IPS DF 19.7 (cell line): Measurements from ENCODE around the gene UBE2O.
"Not testable (repeated sequence)": the region's sequence is repeated elsewhere in the genome, so short reads cannot be mapped to it uniquely, and the experiment has no call there.

Source experiments
- DNase-seq: peaks from one replicate; pipeline ENCODE4 v3.0.0-alpha.2; 2013; ENCODE audit warnings: low read depth, low spot score

Gene UBE2O

GRCh38 chr17:76371656-76372628 lies 81.0 kb downstream of the UBE2O start:
- DNase-seq = no peak

GRCh38 chr17:76370261-76370993 lies 82.5 kb downstream of the UBE2O start:
- DNase-seq = no peak

GRCh38 chr17:76369804-76370203 lies 83.1 kb downstream of the UBE2O start:
- no peak for DNase-seq

DNA sequence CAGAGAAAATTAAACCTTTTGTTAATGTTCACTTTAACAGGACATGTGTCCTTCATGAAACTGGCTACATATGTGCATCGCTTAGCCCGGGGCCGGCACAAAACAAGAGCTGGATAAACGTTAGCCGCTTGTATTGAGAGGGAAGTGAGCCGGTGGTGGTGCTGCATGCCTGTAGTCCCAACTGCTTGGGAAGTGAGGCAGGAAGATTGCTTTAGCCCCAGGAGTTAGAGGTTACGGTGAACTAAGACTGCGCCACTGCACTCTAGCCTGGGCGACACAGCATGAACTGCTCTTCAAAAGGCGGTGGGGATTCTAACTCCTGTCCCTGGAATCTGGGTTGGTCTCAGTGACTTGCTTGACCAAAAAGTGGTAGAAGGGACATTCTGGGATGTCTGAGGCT lies 83.6 kb downstream of the UBE2O start:
- no peak for DNase-seq

DNA sequence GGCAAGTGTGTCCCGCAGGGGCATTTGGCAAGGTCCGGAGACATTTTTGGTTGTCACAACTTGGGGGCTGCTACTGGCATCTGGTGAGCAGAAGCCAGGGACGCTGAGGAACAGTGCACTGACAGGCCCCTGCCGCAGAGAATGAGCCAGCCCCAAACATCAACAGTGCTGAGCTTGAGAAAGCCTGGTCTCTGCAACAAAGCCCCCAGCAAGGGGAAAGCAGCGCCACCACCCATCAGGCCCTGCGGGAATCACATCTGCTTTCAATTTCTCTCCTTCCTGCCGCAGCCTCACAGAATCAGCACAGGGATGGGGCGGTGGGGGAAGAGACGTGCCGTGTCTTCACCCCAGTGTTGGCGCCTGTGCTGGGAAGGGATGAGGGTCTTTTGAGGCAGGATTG lies 84.4 kb downstream of the UBE2O start:
- no peak for DNase-seq

- DNase-seq = no peak
Measured at GRCh38 chr17:76367642-76368041, 85.3 kb downstream of the UBE2O start.

- no peak for DNase-seq
Measured at GRCh38 chr17:76366247-76366646, 86.7 kb downstream of the UBE2O start.

DNA sequence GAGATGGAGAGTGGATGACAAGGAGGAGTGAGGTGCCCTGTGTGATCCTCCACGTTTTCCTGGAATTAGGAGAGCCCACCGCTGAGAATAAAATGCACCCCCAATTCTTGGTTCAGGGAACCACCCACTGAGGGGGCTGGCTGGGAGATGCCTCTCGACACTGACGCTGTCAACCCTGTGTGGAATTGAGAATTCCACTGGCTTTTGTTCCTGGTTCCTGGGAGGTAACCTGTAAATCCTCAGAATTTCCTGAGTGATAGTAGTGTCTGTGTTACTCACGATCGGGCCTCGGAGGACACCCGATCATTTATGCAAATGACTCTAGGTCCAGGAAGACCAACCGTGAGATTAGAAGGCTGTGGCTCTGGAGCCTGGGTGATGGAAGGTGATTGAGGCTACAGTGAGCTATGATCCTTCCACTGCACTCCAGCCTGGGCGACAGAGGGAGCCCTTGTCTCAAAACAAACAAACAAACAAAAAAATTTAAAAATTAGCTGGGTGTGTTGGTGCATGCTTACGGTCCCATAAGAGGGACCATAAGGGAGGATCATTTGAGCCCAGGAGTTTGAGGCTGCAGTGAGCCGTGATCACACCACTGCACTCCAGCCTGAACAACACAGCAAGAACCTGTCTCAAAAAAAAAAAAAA lies 87.6 kb downstream of the UBE2O start:
- DNase-seq = no peak

GRCh38 chr17:76363107-76363842 lies 89.7 kb downstream of the UBE2O start:
- DNase-seq = no peak

- no peak for DNase-seq
Measured at GRCh38 chr17:76360461-76360860, 92.5 kb downstream of the UBE2O start.

DNA sequence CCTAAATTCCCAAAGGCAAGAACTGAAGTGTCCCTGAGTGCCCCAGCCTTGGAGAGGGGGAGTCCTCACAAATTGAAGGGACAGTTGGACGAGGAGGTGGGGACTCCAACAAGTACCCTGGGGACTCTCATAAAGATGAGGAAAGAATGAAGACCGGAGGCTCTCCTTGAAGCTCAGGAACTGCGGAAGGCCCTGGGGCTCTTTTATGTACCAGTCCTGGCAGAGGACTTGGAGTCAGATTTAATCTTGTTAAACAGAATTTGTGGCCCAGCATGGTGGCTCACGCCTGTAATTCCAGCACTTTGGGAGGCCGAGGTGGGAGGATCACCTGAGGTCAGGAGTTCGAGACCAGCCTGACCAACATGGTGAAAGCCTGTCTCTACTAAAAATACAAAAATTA lies 93.2 kb downstream of the UBE2O start:
- DNase-seq = not testable (repeated sequence)

DNA sequence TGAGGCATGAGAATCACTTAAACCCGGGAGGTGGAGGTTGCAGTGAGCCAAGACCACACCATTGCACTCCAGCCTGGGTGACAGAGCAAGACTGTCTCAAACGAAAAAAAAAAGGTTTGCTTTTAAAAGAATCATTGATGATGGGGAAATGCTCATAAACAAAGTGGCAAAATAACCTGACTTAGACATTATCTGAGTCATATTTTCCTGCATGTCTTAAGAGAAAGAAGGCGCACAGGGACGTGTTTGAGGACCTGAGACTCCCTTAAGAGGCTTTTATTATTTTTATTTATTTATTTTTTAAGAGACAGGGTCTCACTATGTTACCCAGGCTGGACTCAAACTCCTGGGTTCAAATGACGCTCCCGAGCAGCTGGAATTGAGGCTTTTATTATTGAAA lies 93.6 kb downstream of the UBE2O start:
- DNase-seq = no peak

- DNase-seq = no peak
Measured at GRCh38 chr17:76357597-76358158, 95.3 kb downstream of the UBE2O start.

- DNase-seq = no peak
Measured at GRCh38 chr17:76356803-76357456, 96.0 kb downstream of the UBE2O start.

- DNase-seq = no peak
Measured at GRCh38 chr17:76354747-76355310, 98.1 kb downstream of the UBE2O start.

- no peak for DNase-seq
Measured at GRCh38 chr17:76354317-76354729, 98.6 kb downstream of the UBE2O start.

DNA sequence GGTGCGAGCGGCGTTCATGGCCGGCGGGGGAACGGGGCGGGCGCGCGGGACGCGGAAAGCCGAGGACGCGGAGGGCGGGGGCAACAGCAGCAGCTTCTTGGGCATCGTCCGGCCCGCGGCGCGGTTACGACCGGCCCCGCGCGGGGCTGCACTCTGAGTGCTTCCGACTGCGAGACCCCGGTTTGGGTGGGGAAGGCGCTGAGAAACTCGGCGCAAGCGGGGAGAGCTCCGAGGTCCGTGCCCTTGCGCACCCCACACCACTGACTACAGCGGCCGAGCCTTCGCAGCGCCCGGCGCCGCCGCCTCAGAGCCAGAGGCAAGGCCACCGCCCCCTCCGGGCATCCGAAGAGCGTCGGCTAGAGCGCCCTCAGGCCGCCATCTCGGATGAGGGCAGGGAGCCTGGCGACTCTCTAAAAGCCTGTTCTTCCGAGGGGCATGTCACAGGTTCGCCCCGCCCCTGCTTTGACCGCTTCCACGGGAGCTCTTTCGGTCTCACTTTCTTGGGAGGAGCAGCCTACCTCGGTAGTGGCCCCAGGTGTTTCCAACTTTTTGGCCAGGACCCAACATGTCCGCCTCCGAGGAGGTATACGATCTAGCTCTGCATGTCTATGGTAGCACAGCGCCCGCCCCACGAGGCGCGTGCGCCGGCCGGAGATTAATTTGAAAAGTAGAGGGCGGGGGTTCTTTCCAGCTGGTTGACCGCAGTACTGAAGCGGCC lies 99.2 kb downstream of the UBE2O start, which contains the start of gene PRPSAP1:
Gene PRPSAP1 (minus strand): TSS at position 318 of the 718 bp plus-strand sequence. CDS start 213 bp downstream, at position 105.
- DNase-seq = peak; percentile 69

DNA sequence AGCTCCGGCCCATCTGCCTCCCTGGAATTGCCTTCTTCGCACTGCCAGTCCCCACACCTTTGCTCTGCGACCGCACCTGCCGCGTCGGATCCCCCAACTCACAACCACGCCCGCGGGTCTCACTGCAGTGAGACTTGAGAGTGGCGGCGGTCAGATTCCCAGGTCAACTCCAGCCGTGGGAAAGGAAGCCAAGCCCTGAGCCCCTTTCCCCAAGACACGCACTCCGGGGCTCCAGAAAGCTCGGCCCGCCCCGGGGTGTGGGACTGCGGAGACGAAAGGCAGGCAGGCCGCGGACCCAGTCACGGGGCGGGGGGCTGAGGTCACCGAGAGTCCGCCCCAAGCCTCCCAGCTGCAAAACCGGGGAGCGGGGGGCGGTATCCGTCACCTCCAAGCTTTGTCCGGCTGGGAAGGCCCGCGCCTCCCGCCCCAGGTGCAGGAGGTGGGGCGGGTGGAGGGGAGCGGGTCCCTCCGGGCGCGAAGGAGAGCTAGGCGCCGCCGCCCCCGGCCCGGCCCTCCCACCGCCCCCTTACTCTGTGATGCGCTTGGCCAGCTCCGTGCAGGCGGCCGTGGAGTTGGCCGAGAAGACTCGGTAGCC lies 99.9 kb downstream of the UBE2O start:
- DNase-seq = no peak

- no peak for DNase-seq
Measured at GRCh38 chr17:76351526-76352071, 101.4 kb downstream of the UBE2O start.
